HG02840 (cell line): ENCODE results near the gene UBE2S.

Experiments used
- ATAC-seq: cut with Tn5 transposase; IDR thresholded peaks from one replicate; pipeline ENCODE4 v1.9.1; 2021; ENCODE audit warnings: mild to moderate bottlenecking, moderate library complexity, moderate number of reproducible peaks; ENCODE audit not compliant: unreplicated experiment, low FRiP score

The UBE2S gene

GRCh38 chr19:55368701-55369563, 38.7 kb downstream of the UBE2S start:
- ATAC-seq = no peak

GRCh38 chr19:55368106-55368505, 39.5 kb downstream of the UBE2S start:
- ATAC-seq = no peak

GRCh38 chr19:55366790-55367189, 40.8 kb downstream of the UBE2S start:
- ATAC-seq = no peak

GRCh38 chr19:55365964-55366363, 41.6 kb downstream of the UBE2S start:
- no peak for ATAC-seq

GRCh38 chr19:55365245-55365644, 42.3 kb downstream of the UBE2S start:
- no peak for ATAC-seq

GRCh38 chr19:55362990-55363716, 44.4 kb downstream of the UBE2S start, which contains the start of gene GARIN5B:
TSS of gene GARIN5B (minus strand) at chr19:55363260. CDS start at chr19:55363066, 194 bp downstream.
- ATAC-seq = no peak

- no peak for ATAC-seq
Measured at GRCh38 chr19:55362174-55362989, 45.2 kb downstream of the UBE2S start.

- ATAC-seq = no peak
Measured at GRCh38 chr19:55360902-55361301, 46.7 kb downstream of the UBE2S start.

- ATAC-seq = no peak
Measured at GRCh38 chr19:55358943-55359908, 48.4 kb downstream of the UBE2S start.

GRCh38 chr19:55358493-55358892, 49.1 kb downstream of the UBE2S start:
- ATAC-seq = no peak

- ATAC-seq = no peak
Measured at GRCh38 chr19:55355213-55355821, 52.3 kb downstream of the UBE2S start.

- no peak for ATAC-seq
Measured at GRCh38 chr19:55354698-55355212, 52.8 kb downstream of the UBE2S start, which contains the start of gene COX6B2. TSS of gene COX6B2 (minus strand) at chr19:55354719. CDS start at chr19:55354521, 198 bp downstream.

GRCh38 chr19:55353803-55354697, 53.5 kb downstream of the UBE2S start:
- no peak for ATAC-seq

- ATAC-seq = no peak
Measured at GRCh38 chr19:55353356-55353802, 54.2 kb downstream of the UBE2S start.

- no peak for ATAC-seq
Measured at GRCh38 chr19:55352549-55353145, 54.9 kb downstream of the UBE2S start.

GRCh38 chr19:55352040-55352439, 55.5 kb downstream of the UBE2S start:
- ATAC-seq = no peak

- ATAC-seq = no peak
Measured at GRCh38 chr19:55350620-55351315, 56.8 kb downstream of the UBE2S start.
